Measurements from ENCODE around the gene NRIP1.

The NRIP1 gene

GRCh38 chr21:14998336-14998735 is 66.5 kb downstream of the NRIP1 start:
- TF ChIP-seq CTCF (IDR thresholded peaks at IDR 0.05; ENCODE audit: low read depth, low read length, missing control alignments): no peak
- H3K4me3 ChIP-seq (replicated peaks; ENCODE audit: low read depth, low read length): no peak overlapping the region
- DNase-seq (ENCODE audit: extremely low read depth, low read depth): no peak

GRCh38 chr21:14995695-14996490 is 68.9 kb downstream of the NRIP1 start:
- TF ChIP-seq CTCF (IDR thresholded peaks at IDR 0.05; ENCODE audit: low read depth, low read length, missing control alignments): no peak
- no peak for DNase-seq (ENCODE audit: extremely low read depth, low read depth)

GRCh38 chr21:14995226-14995625 is 69.6 kb downstream of the NRIP1 start:
- no peak overlapping the region for H3K4me3 ChIP-seq (replicated peaks; ENCODE audit: low read depth, low read length)
- TF ChIP-seq CTCF (IDR thresholded peaks at IDR 0.05; ENCODE audit: low read depth, low read length, missing control alignments): no peak

More at GRCh38 chr21:14995695-14996490, 68.9 kb downstream of the NRIP1 start:
- H3K4me3 ChIP-seq (replicated peaks; ENCODE audit: low read depth, low read length): no peak overlapping the region

GRCh38 chr21:14993115-14993514 is 71.7 kb downstream of the NRIP1 start:
- DNase-seq (ENCODE audit: extremely low read depth, low read depth): no peak
- TF ChIP-seq CTCF (IDR thresholded peaks at IDR 0.05; ENCODE audit: low read depth, low read length, missing control alignments): no peak
- no peak overlapping the region for H3K4me3 ChIP-seq (replicated peaks; ENCODE audit: low read depth, low read length)

More at GRCh38 chr21:14995226-14995625, 69.6 kb downstream of the NRIP1 start:
- DNase-seq (ENCODE audit: extremely low read depth, low read depth): no peak

GRCh38 chr21:14991957-14992356 is 72.8 kb downstream of the NRIP1 start:
- no peak for TF ChIP-seq CTCF (IDR thresholded peaks at IDR 0.05; ENCODE audit: low read depth, low read length, missing control alignments)
- no peak overlapping the region for H3K4me3 ChIP-seq (replicated peaks; ENCODE audit: low read depth, low read length)
- no peak for DNase-seq (ENCODE audit: extremely low read depth, low read depth)

- TF ChIP-seq CTCF (IDR thresholded peaks at IDR 0.05; ENCODE audit: low read depth, low read length, missing control alignments): no peak
- H3K4me3 ChIP-seq (replicated peaks; ENCODE audit: low read depth, low read length): no peak overlapping the region
- no peak for DNase-seq (ENCODE audit: extremely low read depth, low read depth)
Measured at GRCh38 chr21:14989359-14989758, 75.4 kb downstream of the NRIP1 start.
